NCI-H1092 (cell line): ENCODE measurements around the gene ZNF701.
A peak's percentile ranks its signal among the peaks of the same experiment; 100 is the strongest.
"Not testable (repeated sequence)": the region's sequence is repeated elsewhere in the genome, so short reads cannot be mapped to it uniquely, and the experiment has no call there.

ENCODE experiments used
- DNase-seq: peaks from one replicate; lab custom pipeline; 2025; lab: John Stamatoyannopoulos, UW

ZNF701 gene

DNA sequence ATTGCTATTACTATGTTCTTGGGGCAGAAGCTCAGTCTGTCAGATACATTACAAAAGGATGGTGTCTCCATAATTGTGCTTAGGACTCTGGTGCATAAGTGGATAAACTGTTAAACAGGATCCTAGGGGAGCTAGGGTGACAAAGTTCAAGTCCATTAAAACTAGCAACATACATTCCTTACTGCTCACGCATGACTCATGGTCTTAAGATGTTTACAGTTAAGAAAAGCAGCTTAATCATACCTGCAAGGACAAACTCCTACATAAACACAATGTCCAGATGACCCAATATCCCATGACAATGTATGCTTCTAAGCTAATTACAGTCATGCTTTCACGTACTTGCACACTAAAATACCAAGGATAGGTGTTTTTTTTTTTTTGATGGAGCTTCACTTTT lies 3.5 kb upstream of the ZNF701 start:
- DNase-seq, result no peak

DNA sequence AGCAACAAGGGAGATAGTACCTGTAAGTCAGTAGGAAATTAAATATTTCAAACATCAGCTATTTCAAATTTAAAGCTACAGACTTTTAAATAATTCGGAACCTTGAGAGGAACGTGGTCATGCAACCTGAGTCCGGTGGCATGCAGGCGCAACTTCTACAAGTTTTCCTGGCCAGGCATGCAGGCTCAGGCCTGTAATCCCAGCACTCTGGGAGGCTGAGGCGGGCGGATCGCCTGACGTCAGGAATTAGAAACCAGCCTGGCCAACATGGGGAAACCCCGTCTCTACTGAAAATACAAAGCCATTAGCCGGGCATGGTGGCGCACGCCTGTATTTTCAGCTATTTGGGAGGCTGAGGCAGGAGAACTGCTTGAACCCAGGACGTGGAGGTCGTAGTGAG lies 2.2 kb upstream of the ZNF701 start:
- no peak for DNase-seq

DNA sequence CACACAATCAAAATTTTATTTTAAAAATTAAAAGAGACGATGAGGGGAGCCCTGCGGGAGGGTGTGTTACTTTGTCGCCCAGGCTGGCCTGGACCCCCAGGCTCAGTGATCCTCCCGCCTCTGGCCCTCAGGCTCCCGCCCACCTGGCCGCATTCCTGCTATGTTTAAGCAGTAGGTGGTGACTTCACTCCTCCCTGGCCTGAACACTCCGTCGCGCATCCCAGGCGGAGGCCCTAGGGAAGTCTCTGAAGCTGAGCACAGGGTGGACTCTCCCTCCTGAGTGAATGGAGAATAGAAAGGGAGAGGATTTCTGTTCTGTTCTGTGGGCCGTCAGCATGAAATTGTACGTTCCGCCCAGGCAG lies 468 bp upstream of the ZNF701 start:
- DNase-seq, result not testable (repeated sequence)

DNA sequence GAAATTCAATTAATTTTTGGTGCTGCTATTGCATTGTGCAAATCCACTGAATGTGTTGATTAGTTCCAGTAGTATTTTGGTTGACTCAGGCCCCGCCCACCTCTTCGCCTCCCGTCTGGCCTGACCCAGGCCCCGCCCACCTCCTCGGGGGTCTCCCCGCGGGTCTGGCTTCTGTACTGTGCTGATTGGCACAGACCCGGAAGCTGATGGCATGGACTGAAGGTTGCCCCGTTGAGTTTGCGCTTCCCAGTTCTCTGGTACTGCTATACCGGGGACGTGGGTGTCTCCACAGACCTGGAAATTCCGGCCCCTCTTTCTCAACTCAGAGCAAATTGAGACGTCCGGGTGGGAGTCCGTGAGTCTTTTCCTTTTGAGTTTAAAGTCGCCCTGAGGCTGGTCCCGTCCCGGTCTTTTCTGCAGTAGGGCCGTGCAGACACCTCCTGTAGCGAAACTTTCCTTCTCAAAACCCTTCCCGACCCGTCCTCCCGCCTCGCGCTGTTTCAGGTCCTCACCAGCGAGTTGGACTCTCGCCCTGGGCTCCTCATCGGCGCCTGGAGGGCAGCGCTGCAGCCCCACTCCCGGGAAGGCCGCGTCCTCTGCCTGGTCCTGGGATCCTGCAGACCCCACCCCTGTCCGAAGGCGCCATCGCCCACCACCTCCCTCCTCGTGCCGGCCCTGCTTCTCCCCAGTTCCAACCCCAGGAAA lies 14.8 kb downstream of the ZNF701 start:
- no peak for DNase-seq

DNA sequence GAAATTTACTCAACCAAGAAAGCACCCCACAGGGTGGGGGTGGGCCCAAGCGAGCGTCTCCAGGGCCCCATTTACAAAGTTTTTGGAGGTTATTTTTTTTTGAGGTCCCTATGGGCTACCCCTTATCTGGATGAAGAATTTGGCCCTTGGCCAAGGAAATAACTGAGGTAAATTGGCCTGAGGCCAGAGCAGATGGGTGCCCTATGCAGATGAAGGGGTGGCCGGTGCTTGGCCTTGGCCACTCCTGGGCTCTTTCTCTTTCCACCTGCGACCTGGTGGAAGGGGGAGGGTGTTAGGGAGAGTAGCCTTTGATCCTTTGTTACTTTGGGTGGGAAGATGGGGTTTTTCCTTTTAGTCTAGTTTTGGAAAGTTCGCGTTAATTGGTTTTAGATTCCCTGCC lies 15.5 kb downstream of the ZNF701 start:
- no peak for DNase-seq

DNA sequence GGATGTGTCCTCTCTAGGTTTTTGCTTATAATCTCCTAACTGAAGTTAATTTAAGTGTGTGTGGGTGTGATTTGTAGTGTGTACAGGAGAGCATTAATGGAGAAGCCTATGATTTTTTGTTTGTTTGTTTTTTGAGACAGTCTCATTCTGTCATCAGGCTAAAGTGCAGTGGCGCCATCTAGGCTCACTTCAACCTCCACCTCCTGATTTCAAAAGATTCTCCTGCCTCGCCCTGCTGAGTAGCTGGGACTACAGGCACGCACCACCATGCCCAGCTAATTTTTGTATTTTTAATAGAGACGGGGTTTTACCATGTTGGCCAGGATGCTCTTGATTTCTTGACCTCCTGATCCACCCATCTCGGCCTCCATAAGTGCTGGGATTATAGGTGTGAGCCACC lies 20.6 kb downstream of the ZNF701 start:
- DNase-seq, result no peak

DNA sequence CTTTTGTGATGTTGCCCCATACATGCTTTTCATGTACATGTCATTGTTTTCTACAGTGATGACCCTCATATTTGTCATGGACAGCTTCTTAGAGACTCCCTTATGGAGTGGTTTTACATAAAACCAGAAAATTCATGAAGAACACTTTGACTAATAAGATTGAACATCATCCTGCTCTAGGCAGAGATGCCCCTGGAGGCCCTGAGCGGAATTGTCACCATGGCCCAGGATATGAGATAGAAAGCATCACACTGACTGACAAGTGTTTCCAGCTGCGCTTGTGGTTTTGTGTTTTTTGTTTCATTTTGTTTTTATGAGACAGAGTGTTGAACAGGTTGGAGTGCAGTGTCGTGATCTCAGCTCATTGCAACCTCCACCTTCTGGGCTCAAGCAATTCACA lies 22.2 kb downstream of the ZNF701 start:
- DNase-seq, result no peak

DNA sequence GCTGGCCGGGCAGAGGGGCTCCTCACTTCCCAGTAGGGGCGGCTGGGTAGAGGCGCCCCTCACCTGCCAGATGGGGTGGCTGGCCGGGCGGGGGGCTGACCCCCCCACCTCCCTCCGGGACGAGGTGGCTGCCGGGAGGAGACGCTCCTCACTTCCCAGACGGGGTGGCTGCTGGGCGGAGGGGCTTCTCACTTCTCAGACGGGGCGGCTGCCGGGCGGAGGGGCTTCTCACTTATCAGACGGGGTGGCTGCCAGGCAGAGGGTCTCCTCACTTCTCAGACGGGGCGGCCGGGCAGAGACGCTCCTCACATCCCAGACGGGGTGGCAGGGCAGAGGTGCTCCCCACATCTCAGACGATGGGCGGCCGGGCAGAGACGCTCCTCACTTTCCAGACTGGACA lies 23.4 kb downstream of the ZNF701 start:
- not testable (repeated sequence) for DNase-seq

DNA sequence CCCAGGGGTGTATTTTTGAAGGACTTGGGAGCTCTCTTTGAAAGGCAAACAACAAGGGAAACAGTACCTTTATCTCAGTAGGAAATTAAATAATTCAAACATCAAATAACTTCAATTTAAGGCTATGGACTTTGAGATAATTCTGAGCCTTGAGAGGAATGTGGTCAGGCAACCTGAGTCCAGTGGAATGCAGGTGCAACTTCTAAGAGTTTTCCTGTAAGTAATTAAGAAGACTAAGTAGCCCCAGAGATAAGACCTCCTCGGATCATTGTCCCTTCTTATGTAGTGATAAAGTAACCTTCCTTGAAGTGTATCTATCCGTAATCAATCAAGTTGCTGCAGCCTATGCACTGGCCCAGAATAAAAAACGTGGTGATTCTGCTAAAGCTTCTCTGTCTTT lies 29.2 kb downstream of the ZNF701 start:
- DNase-seq, result no peak

DNA sequence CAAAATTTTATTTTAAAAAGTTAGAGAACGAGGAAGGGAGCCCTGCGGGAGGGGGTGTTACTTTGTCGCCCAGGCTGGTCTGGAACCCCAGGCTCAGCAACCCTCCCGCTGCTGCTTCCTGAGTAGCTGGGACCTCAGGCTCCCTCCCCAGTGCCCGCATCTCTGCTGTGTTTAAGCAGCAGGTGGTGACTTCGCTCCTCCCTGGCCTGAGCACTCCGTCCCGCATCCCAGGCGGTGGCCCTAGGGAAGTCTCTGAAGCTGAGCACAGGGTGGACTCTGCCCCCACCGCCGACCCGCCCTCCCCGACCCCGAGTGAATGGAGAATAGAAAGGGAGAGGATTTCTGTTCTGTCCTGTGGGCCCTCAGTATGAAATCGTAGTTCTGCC lies 30.5 kb downstream of the ZNF701 start:
- no peak for DNase-seq

DNA sequence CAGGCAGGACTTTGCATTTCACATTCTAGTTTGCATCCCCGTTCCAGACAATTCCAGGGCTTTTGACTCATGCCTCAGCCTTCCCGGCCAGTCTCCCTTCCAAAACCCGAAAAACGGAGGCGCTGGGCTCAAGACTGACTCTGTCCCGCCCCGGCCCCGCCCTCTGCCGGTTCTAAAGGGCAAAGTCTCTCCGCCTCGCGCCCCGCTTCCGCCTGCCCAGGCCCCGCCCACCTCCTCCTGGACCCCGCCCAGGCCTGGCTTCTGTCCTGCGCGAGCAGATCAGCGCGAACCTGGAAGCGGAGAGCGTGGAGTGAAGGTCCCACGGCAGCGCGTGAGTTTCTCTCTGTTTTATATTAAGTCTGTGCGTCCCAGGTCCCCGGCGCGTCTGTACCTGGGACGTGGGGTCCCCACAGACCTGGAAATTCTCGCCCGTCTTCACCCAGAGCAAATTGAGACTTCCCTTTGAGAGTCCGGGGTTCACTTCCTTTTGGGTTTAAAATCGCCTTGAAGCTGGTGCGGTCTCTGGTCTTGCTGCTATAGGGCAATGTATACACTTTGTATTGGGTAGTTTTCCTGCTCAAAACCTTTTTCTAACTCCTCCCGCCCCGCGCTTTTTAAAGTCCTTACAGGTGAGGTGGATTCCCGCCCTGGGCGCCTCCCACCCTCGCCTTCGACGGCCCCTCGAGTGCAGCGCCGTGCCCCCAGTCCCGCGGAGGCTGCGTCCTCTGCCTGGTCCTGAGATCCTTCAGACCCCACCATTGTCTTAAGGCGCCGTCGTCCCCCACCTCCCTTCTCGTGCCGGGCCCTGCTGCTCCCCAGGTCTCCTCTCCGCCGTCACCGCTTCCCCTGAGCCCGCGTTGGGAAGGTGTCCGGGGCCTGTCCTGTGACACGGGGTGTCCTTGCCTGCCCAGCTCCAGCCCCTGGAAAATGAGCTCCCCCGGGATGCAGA lies 31.2 kb downstream of the ZNF701 start:
- peak; percentile 59 for DNase-seq

DNA sequence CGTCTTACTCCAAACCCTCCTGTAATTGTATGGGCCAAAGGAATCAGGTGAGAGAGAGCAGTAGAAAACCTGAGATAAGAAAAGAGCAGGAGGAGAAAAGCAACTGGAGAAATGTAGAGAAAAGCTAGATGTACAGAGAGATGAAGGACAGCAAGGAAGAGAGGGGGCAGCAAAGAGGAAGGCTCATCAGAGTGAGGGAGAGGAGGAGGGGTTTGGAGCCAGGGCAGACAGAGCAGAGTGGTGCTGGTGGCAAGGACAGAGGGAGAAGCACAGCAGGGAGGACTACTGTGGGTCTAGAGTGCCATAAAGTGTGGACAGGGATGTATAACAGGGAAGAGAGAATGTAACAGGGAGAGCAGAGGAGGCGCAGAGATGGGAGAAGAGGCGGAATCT lies 31.9 kb downstream of the ZNF701 start:
- not testable (repeated sequence) for DNase-seq

DNA sequence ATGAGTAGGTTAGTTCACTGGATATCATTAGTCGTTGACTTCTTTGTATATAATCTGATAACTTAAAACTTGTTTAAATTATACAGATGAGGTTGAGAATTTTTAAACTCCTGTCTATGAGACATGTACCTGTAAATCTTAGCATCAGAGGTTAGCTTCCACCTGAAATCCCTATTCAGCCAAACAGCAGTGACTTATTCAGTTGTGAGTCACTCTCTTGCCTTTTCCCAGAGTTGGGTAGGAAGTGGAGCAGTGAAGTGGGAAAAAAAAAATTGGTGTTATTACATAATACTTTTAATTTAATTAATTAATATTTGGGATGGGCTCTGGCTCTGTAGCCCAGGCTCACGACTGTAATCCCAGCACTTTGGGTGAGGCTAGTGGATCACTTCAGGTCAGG lies 32.9 kb downstream of the ZNF701 start:
- DNase-seq, result no peak

DNA sequence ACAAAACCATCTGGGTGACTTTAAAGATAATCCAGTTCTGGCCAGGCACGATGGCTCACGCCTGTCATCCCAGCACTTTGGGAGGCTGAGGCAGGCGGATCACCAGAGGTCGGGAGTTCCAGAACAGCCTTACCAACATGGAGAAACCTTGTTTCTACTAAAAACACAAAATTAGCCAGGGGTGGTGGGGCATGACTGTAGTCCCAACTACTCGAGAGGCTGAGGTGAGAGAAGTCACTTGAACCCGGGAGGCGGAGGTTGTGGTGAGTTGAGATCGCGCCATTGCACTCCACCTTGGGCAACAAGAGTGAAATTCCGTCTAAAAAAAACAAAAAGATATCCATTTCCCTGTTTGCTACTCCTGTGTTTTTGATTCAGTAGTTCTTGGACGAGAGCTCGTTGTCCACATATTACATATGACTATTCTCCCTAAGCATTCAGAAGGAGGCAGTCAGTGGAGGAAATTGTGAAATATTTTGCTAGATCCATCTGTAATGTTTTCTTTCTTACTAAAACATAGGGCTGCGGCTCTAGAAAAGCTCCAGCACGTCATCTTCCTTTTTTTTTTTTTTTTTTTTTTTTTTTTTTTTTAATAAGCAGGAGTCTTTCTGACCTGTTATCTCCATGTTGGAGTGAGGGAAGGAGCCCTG lies 33.6 kb downstream of the ZNF701 start:
- no peak for DNase-seq

DNA sequence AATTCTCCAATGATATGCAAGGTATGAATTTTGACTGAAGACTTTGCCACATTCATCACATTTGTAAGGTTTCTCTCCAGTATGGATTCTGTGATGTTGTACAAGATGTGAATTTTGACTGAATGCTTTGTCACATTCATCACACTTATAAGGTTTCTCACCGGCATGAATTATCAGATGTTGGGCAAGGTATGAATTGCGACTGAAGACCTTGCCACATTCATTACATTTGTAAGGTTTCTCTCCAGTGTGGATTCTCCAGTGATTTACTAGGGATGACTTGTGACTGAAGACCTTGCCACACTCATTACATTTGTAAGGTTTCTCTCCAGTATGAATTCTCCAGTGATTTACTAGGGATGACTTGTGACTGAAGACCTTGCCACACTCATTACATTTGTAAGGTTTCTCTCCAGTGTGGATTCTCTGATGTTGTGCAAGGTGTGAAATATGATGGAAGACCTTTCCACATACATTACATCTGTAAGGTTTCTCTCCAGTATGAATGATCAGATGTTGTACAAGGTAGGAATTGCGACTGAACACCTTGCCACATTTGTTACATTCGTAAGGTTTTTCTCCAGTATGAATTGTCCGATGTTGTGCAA lies 43.3 kb downstream of the ZNF701 start:
- DNase-seq, result no peak

DNA sequence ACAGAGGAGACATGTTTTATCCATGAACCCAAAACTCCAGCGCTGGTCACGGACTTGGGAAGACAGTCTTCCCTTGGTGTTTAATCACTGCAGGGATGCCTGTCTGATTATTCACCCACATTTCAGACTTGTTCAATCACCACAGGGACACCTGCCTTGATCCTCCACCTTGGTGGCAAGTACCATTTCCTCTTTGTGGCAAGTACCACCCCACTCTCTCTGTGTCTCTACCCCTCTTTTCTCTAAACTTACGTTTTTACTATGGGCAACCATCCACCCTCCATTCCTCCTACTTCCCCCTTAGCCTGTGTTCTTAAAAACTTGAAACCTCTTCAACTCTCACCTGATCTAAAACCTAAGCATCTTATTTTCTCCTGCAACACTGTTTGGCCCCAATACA lies 51.3 kb downstream of the ZNF701 start:
- DNase-seq, result no peak

DNA sequence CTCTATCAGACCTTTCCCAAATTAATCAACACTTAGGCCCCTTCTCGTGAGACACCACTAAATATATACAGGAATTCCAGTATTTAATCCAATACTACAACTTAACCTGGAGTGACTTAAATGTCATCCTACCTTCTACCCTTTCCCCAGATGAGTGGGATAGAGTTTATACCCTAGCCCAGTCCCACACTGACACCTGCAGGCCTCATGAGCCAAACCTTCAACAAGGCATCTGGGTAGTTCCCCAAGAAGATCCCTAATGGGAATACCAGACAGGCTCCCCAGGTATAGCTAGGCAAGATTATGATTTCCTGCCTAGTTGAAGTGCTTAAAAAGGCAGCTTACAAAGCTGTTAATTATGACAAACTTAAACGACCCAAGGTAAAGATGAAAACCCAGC lies 52.2 kb downstream of the ZNF701 start:
- no peak for DNase-seq

DNA sequence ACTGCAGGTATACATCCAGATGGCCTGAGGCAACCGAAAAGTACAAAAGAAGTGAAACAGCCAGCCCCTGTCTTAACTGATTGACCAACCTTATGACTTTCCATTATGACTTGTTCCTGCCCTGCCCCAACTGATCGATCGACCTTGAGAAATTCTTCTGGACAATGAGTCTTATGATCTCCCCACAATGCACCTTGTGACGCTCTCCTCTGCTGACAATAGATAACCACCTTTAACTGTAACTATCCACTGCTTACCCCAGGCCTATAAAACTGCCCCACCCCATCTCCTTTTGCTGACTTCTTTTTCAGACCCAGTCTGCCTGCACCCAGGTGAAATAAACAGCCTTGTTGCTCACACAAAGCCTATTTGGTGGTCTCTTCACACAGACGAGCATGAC lies 56.8 kb downstream of the ZNF701 start:
- no peak for DNase-seq

DNA sequence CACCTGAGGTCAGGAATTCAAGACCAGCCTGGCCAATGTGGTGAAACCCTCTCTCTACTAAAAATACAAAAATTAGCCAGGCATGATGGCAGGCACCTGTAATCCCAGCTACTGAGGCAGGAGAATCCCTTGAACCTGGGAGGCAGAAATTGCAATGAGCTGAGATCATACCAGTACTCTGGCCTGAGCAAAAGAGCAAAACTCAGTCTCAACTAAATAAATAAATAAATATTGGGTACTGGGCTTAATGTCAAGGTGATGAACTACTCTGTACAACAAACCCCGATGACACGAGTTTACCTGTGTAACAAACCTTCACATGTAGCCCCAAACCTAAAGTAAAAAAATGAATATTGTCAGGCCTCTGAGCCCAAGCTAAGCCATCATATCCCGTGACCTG lies 57.4 kb downstream of the ZNF701 start:
- DNase-seq, result not testable (repeated sequence)

DNA sequence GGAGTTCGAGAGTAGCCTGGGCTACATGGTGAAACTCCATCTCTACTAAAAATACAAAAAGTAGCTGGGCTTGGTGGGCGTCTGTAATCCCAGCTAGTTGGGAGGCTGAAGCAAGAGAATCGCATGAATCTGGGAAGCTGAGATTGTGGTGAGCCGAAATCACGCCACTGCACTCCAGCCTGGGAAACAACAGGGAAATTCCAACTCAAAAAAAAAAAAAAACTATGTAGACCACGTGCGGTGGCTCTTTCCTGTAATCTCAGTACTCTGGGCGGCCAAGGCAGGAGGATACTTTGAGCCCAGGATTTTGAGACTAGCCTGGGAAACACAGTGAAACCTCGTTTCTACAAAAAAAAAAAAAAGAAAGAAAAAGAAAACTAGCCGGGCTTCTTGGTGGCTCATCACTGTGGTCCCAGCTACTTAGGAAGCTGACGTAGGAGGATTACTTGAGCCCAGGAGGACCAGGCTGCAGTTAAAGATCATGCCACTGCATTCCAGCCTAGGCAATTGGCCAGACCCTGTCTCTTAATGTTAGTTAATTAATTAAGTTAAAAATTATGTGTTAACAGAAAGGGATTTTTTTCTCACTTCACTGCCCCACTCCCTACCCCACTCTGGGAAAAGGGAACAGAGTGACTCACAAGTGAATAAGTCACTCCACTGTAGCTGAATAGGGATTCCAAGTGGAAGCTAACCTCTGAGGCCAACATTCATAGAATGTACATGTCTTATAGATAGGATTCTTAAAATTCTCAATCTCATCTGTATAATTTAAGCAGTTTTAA lies 65.9 kb downstream of the ZNF701 start:
- no peak for DNase-seq
